ENCODE results near the gene HSCB.

DNA sequence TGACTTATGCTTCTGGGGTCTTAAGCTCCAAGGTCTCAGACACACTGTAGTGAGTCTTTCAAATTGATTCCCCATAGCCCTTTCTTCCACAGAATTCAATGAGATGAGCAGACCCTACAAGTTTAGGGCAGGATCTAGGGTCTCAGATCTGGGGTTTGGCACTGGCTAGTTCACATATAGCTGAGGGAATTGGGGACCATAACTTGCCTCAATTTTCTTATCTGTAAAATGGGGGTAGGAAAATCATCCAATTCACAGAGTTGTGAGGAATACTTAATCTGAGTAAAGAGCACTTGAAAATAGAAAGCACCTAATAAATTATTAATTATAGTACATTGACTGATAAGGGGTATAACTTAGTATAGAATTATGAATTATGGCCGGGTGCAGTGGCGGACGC, 24.8 kb downstream of the HSCB start:
- TF ChIP-seq, protein P1, sequence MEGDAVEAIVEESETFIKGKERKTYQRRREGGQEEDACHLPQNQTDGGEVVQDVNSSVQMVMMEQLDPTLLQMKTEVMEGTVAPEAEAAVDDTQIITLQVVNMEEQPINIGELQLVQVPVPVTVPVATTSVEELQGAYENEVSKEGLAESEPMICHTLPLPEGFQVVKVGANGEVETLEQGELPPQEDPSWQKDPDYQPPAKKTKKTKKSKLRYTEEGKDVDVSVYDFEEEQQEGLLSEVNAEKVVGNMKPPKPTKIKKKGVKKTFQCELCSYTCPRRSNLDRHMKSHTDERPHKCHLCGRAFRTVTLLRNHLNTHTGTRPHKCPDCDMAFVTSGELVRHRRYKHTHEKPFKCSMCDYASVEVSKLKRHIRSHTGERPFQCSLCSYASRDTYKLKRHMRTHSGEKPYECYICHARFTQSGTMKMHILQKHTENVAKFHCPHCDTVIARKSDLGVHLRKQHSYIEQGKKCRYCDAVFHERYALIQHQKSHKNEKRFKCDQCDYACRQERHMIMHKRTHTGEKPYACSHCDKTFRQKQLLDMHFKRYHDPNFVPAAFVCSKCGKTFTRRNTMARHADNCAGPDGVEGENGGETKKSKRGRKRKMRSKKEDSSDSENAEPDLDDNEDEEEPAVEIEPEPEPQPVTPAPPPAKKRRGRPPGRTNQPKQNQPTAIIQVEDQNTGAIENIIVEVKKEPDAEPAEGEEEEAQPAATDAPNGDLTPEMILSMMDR (IDR thresholded peaks at IDR 0.05), result no peak
- no peak for TF ChIP-seq ZFX (IDR thresholded peaks at IDR 0.05; ENCODE audit: borderline replicate concordance)
